Endothelial cell of umbilical vein (primary cell): Measurements from ENCODE around the gene TSPAN8. TPM values are rescaled to one million over a fixed set of nuclear protein-coding genes. Genes with fewer than 3 reads are reported as not detected.
A peak's percentile ranks its signal among the peaks of the same experiment; 100 is the strongest.

ENCODE experiments used
- BruUV-seq: library from RNA; stranded (reverse); fragments of 400-500 nt; replicated peaks from 2 replicates; lab custom pipeline; 2021; lab: Mats Ljungman, UMichigan
- CTCF ChIA-PET: fragments of 300-600, 350-600 bp; sonication (Branson Sonifier 250); formaldehyde crosslinking; loops from one replicate; lab custom pipeline; 2021; ENCODE audit warnings: antibody characterized with exemption, inconsistent platforms; lab: Charles Lee
- POLR2A ChIA-PET: fragments of 300-600, 350-600 bp; sonication (Branson Sonifier 250); formaldehyde crosslinking; loops from one replicate; lab custom pipeline; 2021; ENCODE audit warnings: antibody characterized with exemption, inconsistent platforms; lab: Charles Lee
- DNase-seq: peaks from one replicate; pipeline ENCODE4 v3.0.0-alpha.2; 2011; ENCODE audit warnings: low read depth, low spot score
- FAIRE-seq: peaks from 2 replicates; lab custom pipeline; 2011; peaks lifted over from hg19 to GRCh38; lab: Jason Lieb, UNC
- H2AFZ ChIP-seq: 2 replicates; pipeline ENCODE4 v1.6.0; 2012; ENCODE audit warnings: low read depth, low read length, control low read depth, inconsistent platforms
- H3K27ac ChIP-seq: 2 replicates; pipeline ENCODE4 v1.5.1; 2011; ENCODE audit warnings: low read depth, mild to moderate bottlenecking, control low read depth, low read length, moderate library complexity; ENCODE audit not compliant: insufficient read depth
- H3K27me3 ChIP-seq, 2 experiments: 2 replicates each; pipeline versions ENCODE4 v1.6.0 to v1.6.1; 2011; ENCODE audit warnings: low read length in 2 of 2, mixed read lengths in 1 of 2; ENCODE audit not compliant: control insufficient read depth in 2 of 2, insufficient read depth in 2 of 2
- H3K36me3 ChIP-seq, 2 experiments: 2 replicates in 1 of 2; 3 replicates in 1 of 2; pipeline ENCODE4 v1.5.1; 2011; ENCODE audit warnings: low read length in 2 of 2, mild to moderate bottlenecking in 1 of 2, moderate library complexity in 1 of 2; ENCODE audit not compliant: control insufficient read depth in 2 of 2, insufficient read depth in 2 of 2; ENCODE audit errors: extremely low read depth in 1 of 2
- H3K4me1 ChIP-seq: 3 replicates; pipeline ENCODE4 v1.5.1; 2011; ENCODE audit warnings: mild to moderate bottlenecking, low read length; ENCODE audit not compliant: control insufficient read depth, insufficient read depth; ENCODE audit errors: extremely low read depth
- H3K4me2 ChIP-seq: 2 replicates; pipeline ENCODE4 v1.6.1; 2011; ENCODE audit warnings: low read length, control low read depth, mixed read lengths; ENCODE audit not compliant: insufficient read depth
- H3K4me3 ChIP-seq, 3 experiments: fragments of 200-600 bp in 1 of 3; sonication (generic), shearing (Covaris generic) in 1 of 3; replicated peaks in 1 of 3; 2 replicates each; pipeline ENCODE4 v1.5.1; 2011 to 2016; ENCODE audit warnings: control low read depth in 3 of 3, low read length in 3 of 3, mild to moderate bottlenecking in 2 of 3, inconsistent platforms in 1 of 3, low read depth in 1 of 3, moderate library complexity in 1 of 3; ENCODE audit not compliant: insufficient read depth in 1 of 3
- H3K79me2 ChIP-seq: 2 replicates; pipeline ENCODE4 v1.6.0; 2012; ENCODE audit warnings: low read length, inconsistent platforms; ENCODE audit not compliant: control insufficient read depth, insufficient read depth
- H3K9ac ChIP-seq: replicated peaks from 2 replicates; pipeline ENCODE3; 2011; ENCODE audit warnings: low read length, control low read depth; ENCODE audit not compliant: insufficient read depth; ENCODE audit errors: extremely low read depth
- H3K9me1 ChIP-seq: replicated peaks from 3 replicates; pipeline ENCODE4 v1.6.0; 2011; ENCODE audit warnings: mild to moderate bottlenecking, low read length; ENCODE audit not compliant: control insufficient read depth, insufficient read depth; ENCODE audit errors: extremely low read depth
- H3K9me3 ChIP-seq: replicated peaks from 2 replicates; pipeline ENCODE4 v1.5.1; 2012; ENCODE audit warnings: low read length, inconsistent platforms; ENCODE audit not compliant: control insufficient read depth, insufficient read depth
- H4K20me1 ChIP-seq: replicated peaks from 2 replicates; pipeline ENCODE3; 2011; ENCODE audit warnings: mild to moderate bottlenecking, low read length; ENCODE audit not compliant: control insufficient read depth, insufficient read depth; ENCODE audit errors: extremely low read depth
- CTCF ChIP-seq, 2 donors: IDR thresholded peaks; 1 replicate in 1 of 2; 2 replicates in 1 of 2; pipeline ENCODE4 v1.5.1; 2011; ENCODE audit warnings: low read length in 2 of 2, mild to moderate bottlenecking in 2 of 2, moderate library complexity in 2 of 2, control low read depth in 1 of 2, inconsistent platforms in 1 of 2, low read depth in 1 of 2; ENCODE audit not compliant: insufficient read depth in 1 of 2; ENCODE audit errors: extremely low read depth in 1 of 2
- EZH2 ChIP-seq: IDR thresholded peaks from 2 replicates; pipeline ENCODE4 v1.6.1; 2012; ENCODE audit warnings: borderline replicate concordance, low read depth, mild to moderate bottlenecking, moderate library complexity, low read length, inconsistent platforms; ENCODE audit not compliant: severe bottlenecking
- FOS ChIP-seq: IDR thresholded peaks from 2 replicates; pipeline ENCODE4 v1.6.1; 2011; ENCODE audit warnings: mild to moderate bottlenecking, low read length, moderate library complexity, borderline replicate concordance; ENCODE audit not compliant: insufficient read depth
- GATA2 ChIP-seq: IDR thresholded peaks from 2 replicates; pipeline ENCODE4 v1.7.0; 2011; ENCODE audit warnings: low read depth, mild to moderate bottlenecking, moderate library complexity, mixed read lengths, low read length; ENCODE audit not compliant: insufficient read length, insufficient read depth
- JUN ChIP-seq: IDR thresholded peaks from 2 replicates; pipeline ENCODE4 v1.6.1; 2011; ENCODE audit warnings: borderline replicate concordance, low read depth; ENCODE audit not compliant: insufficient read length, insufficient read depth
- MAX ChIP-seq: IDR thresholded peaks from 2 replicates; pipeline ENCODE4 v1.6.1; 2011; ENCODE audit not compliant: insufficient read depth, insufficient read length
- MYC ChIP-seq: IDR thresholded peaks from one replicate; pipeline ENCODE4 v1.6.1; 2011; ENCODE audit warnings: mild to moderate bottlenecking, low read depth, low read length
- POLR2A ChIP-seq: IDR thresholded peaks from 2 replicates; pipeline ENCODE4 v1.6.1; 2012; ENCODE audit warnings: low read depth, mild to moderate bottlenecking, control low read depth, low read length
- POLR2AphosphoS5 ChIP-seq: IDR thresholded peaks from 2 replicates; pipeline ENCODE4 v1.6.1; 2012; ENCODE audit warnings: low read depth, mild to moderate bottlenecking, control low read depth, low read length, moderate library complexity; ENCODE audit not compliant: insufficient read depth
- dilution Hi-C: fragments of 300-500 bp; cut with MboI; formaldehyde crosslinking; loops from one replicate; pipeline ENCODE4 v1.15.0; 2019; ENCODE audit warnings: low sequenced_read_pairs; ENCODE audit not compliant: extremely low pct_ligation_motif_present
- intact Hi-C: fragments of 100-400 bp; cut with micrococcal nuclease; formaldehyde crosslinking; loops from one replicate; pipeline ENCODE4 v1.10.0; 2022
- polyA plus RNA-seq, 4 experiments: library from polyadenylated mRNA; depleted of rRNA in 3 of 4; stranded (reverse) in 3 of 4; unstranded in 1 of 4; fragments of >200 nt; gene quantifications; 2 replicates each; pipeline versions ENCODE4 v1.2.1 to v1.2.3, GENCODE V29; 2011 to 2012; ENCODE audit warnings: missing spikeins in 1 of 4
- total RNA-seq: library from RNA; stranded (reverse); gene quantifications from 2 replicates; pipeline ENCODE4 v1.2.3, GENCODE V29; 2021

Gene TSPAN8
- total and polyA plus RNA-seq, 2 donors (not counting 3 experiments of a cell fraction or from before 2014, with no cell fraction given): 1.2 to 1.6 TPM

- POLR2A ChIA-PET: no interaction called here
- dilution Hi-C loops: no loop called here
- no peak for FAIRE-seq
These were observed 22.0 kb downstream of the TSPAN8 start for GRCh38 chr12:71135812-71136176.

More at GRCh38 chr12:71135812-71136176, 22.0 kb downstream of the TSPAN8 start:
- Histone ChIP-seq H3K27me3 (no peaks in the 10 kb centered on the region), H3K4me3 (no peak overlapping the region), H4K20me1 (no peaks in the 10 kb centered on the region), H3K36me3 (no peaks in the 10 kb centered on the region), H3K79me2 (no peaks in the 10 kb centered on the region), H3K9me1 (no peaks in the 10 kb centered on the region), H3K9ac (no peak overlapping the region), H3K4me2 (no peak overlapping the region), H3K4me1 (peaks cover 3% of the 10 kb centered on the region), H3K27ac (no peak overlapping the region), H2AFZ (no peak overlapping the region), H3K9me3 (no peaks in the 10 kb centered on the region)
- DNase-seq: peak; percentile 40
- no TSS peak for BruUV-seq
- TF ChIP-seq POLR2A (no peak), FOS (no peak), POLR2AphosphoS5 (no peak), MYC (no peak), MAX (no peak), EZH2 (no peak), JUN (no peak), CTCF (IDR thresholded peaks at IDR 0.05; ENCODE audit: extremely low read depth in 1 of 2, insufficient read depth in 1 of 2, low read depth in 1 of 2, low read length in 2 of 2) (no peak), GATA2 (no peak)
- CTCF ChIA-PET: interaction anchor here (0.9 kb wide), 1 partner anchor 9 kb away, joined by 3 read pairs; no protein-coding TSS in a partner anchor
- intact Hi-C loops: no loop called here
